ENCODE data around the gene KIF25.

The KIF25 gene

DNA sequence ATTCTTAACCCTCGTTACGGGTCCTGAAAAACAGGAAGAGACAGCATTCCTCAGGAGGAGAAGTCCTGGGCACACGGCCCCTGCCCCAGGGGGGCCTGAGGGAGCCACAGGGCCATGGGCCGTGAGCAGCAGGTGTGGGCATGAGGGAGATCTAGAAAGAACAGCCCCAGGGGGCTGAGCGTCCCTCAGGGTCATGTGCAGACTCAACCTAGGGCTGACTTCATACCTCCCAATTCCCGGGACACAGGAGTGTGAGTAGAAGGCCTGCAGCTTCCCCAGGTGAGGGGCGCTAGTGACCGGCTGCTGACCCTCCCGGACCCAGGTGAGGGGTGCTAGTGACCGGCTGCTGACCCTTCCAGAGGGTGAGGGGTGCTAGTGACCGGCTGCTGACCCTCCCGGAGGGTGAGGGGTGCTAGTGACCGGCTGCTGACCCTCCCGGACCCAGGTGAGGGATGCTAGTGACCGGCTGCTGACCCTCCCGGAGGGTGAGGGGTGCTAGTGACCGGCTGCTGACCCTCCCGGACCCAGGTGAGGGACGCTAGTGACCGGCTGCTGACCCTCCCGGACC is 46.5 kb downstream of the KIF25 start:
- no peak overlapping the region for H3K4me3 ChIP-seq (ENCODE audit: insufficient read depth, low read length, poor library complexity, severe bottlenecking)
- TF ChIP-seq, protein P1, sequence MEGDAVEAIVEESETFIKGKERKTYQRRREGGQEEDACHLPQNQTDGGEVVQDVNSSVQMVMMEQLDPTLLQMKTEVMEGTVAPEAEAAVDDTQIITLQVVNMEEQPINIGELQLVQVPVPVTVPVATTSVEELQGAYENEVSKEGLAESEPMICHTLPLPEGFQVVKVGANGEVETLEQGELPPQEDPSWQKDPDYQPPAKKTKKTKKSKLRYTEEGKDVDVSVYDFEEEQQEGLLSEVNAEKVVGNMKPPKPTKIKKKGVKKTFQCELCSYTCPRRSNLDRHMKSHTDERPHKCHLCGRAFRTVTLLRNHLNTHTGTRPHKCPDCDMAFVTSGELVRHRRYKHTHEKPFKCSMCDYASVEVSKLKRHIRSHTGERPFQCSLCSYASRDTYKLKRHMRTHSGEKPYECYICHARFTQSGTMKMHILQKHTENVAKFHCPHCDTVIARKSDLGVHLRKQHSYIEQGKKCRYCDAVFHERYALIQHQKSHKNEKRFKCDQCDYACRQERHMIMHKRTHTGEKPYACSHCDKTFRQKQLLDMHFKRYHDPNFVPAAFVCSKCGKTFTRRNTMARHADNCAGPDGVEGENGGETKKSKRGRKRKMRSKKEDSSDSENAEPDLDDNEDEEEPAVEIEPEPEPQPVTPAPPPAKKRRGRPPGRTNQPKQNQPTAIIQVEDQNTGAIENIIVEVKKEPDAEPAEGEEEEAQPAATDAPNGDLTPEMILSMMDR (IDR thresholded peaks at IDR 0.05; ENCODE audit: insufficient read depth, low read length, poor library complexity, severe bottlenecking): no peak
- no peak for TF ChIP-seq EZH2phosphoT487 (conservative IDR thresholded peaks at IDR 0.05; ENCODE audit: low read length)
- no peak overlapping the region for H3K9ac ChIP-seq (ENCODE audit: low read length)
- H3K9me3 ChIP-seq (ENCODE audit: insufficient read depth, low read length): peaks cover 10% of the 10 kb centered on the region; the same call in 1 of the 2 replicates
- no peaks in the 10 kb centered on the region for H3K9me2 ChIP-seq (replicated peaks; ENCODE audit: insufficient read depth, low read length)
- no peaks in the 10 kb centered on the region for H3K79me2 ChIP-seq (ENCODE audit: insufficient read depth, low read length)
- H3K4me2 ChIP-seq (ENCODE audit: low read depth, low read length, poor library complexity, severe bottlenecking): no peak overlapping the region
- H3K27ac ChIP-seq (ENCODE audit: low read depth, low read length): no peak overlapping the region
- no peaks in the 10 kb centered on the region for H3F3A ChIP-seq (ENCODE audit: insufficient read depth)
- no peaks in the 10 kb centered on the region for H3K27me3 ChIP-seq (ENCODE audit: low read length)
- H3K36me3 ChIP-seq (ENCODE audit: low read length): no peaks in the 10 kb centered on the region
- no peak overlapping the region for H2AFZ ChIP-seq (ENCODE audit: low read depth, low read length, severe bottlenecking)
- no peaks in the 10 kb centered on the region for H4K20me1 ChIP-seq (ENCODE audit: low read depth, low read length)

DNA sequence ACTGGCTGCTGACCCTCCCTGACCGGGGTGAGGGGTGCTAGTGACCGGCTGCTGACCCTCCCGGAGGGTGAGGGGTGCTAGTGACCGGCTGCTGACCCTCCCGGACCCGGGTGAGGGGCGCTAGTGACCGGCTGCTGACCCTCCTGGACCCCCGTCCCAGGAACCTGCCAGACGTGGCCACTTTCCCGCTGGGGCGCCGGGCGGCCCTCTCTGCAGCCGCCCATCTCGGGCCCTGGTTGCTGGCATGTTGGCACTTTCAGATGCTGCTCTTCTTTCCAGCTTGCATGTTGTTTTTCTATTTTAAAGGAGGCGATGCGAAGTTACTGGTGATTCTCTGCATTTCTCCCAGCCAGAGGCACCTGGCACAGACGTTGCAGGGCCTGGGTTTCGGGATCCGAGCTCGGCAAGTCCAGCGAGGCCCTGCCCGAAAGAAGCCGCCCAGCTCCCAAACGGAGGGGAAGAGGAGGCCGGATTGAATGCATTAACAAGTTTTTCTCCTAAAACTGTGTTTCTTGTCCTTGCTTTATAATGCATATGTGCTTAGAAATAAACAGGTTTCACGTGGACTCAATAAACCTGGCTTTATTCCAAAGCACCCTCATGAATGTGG is 47.2 kb downstream of the KIF25 start:
- H3F3A ChIP-seq (ENCODE audit: insufficient read depth): no peaks in the 10 kb centered on the region
- H3K4me3 ChIP-seq (ENCODE audit: insufficient read depth, low read length, poor library complexity, severe bottlenecking): no peak overlapping the region
- H3K9ac ChIP-seq (ENCODE audit: low read length): no peak overlapping the region
- no peak overlapping the region for H3K4me2 ChIP-seq (ENCODE audit: low read depth, low read length, poor library complexity, severe bottlenecking)
- no peaks in the 10 kb centered on the region for H3K27me3 ChIP-seq (ENCODE audit: low read length)
- no peaks in the 10 kb centered on the region for H3K9me2 ChIP-seq (replicated peaks; ENCODE audit: insufficient read depth, low read length)
- H3K36me3 ChIP-seq (ENCODE audit: low read length): no peaks in the 10 kb centered on the region
- TF ChIP-seq EZH2phosphoT487 (conservative IDR thresholded peaks at IDR 0.05; ENCODE audit: low read length): no peak
- TF ChIP-seq, protein P1 (IDR thresholded peaks at IDR 0.05; ENCODE audit: insufficient read depth, low read length, poor library complexity, severe bottlenecking): no peak
- no peak overlapping the region for H2AFZ ChIP-seq (ENCODE audit: low read depth, low read length, severe bottlenecking)
- H3K79me2 ChIP-seq (ENCODE audit: insufficient read depth, low read length): no peaks in the 10 kb centered on the region
- H4K20me1 ChIP-seq (ENCODE audit: low read depth, low read length): no peaks in the 10 kb centered on the region
- peaks cover 4% of the 10 kb centered on the region; the same call in 1 of the 2 replicates for H3K9me3 ChIP-seq (ENCODE audit: insufficient read depth, low read length)
- no peak overlapping the region for H3K27ac ChIP-seq (ENCODE audit: low read depth, low read length)

DNA sequence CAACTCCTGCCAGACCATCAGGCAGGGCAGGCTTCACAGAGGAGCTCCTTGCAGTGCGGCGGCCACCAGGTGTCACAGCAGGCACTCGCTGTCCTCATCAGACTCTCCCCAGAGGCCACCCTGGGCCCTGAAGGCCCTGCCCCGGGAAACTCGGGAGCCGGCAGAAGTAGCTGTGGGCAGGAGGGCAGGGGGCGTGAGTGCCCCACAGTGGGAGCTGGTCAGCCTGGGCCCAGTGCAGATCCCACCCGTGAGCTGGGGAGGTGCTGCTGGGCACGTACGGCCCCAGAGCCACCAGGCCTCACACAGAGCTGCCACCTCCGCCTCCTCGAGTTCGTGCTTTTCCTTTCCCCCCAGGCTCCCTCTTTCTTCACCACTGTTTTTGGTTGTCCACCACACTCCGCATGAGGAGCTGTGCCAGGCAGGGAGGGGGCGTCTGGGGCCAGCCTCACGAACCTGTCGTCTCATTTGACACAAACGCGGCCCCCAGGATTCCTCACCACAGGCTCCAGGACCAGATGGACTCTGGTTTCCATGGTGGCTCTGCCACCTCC is 47.7 kb downstream of the KIF25 start:
- Histone ChIP-seq H3K79me2 (ENCODE audit: insufficient read depth, low read length) (no peaks in the 10 kb centered on the region), H4K20me1 (ENCODE audit: low read depth, low read length) (no peaks in the 10 kb centered on the region), H3K9ac (ENCODE audit: low read length) (no peak overlapping the region), H3K4me2 (ENCODE audit: low read depth, low read length, poor library complexity, severe bottlenecking) (no peak overlapping the region), H3F3A (ENCODE audit: insufficient read depth) (no peaks in the 10 kb centered on the region), H3K27me3 (ENCODE audit: low read length) (no peaks in the 10 kb centered on the region), H3K9me3 (ENCODE audit: insufficient read depth, low read length) (no peaks in the 10 kb centered on the region), H3K4me3 (ENCODE audit: insufficient read depth, low read length, poor library complexity, severe bottlenecking) (no peak overlapping the region), H2AFZ (ENCODE audit: low read depth, low read length, severe bottlenecking) (no peak overlapping the region), H3K27ac (ENCODE audit: low read depth, low read length) (no peak overlapping the region), H3K36me3 (ENCODE audit: low read length) (no peaks in the 10 kb centered on the region), H3K9me2 (replicated peaks; ENCODE audit: insufficient read depth, low read length) (no peaks in the 10 kb centered on the region)
- TF ChIP-seq, protein P1 (IDR thresholded peaks at IDR 0.05; ENCODE audit: insufficient read depth, low read length, poor library complexity, severe bottlenecking): no peak
- no peak for TF ChIP-seq EZH2phosphoT487 (conservative IDR thresholded peaks at IDR 0.05; ENCODE audit: low read length)

All from SU-DHL-6 (cell line).